Epithelial cell of esophagus (primary cell): ENCODE measurements around the gene PBRM1.

Experiments used
- DNase-seq: peaks from one replicate; pipeline ENCODE4 v3.0.0; 2010; ENCODE audit warnings: low read depth
- H3K4me3 ChIP-seq: 2 replicates; pipeline ENCODE4 v1.5.1; 2011; ENCODE audit warnings: mild to moderate bottlenecking, low read length, control low read depth
- TF ChIP-seq, protein P1 (sequence below): IDR thresholded peaks from 2 replicates; pipeline ENCODE4 v1.5.1; 2011; ENCODE audit warnings: low read depth, mild to moderate bottlenecking, low read length, control low read depth, inconsistent platforms; ENCODE audit not compliant: insufficient read depth; ENCODE audit errors: missing control alignments

PBRM1 gene

DNA sequence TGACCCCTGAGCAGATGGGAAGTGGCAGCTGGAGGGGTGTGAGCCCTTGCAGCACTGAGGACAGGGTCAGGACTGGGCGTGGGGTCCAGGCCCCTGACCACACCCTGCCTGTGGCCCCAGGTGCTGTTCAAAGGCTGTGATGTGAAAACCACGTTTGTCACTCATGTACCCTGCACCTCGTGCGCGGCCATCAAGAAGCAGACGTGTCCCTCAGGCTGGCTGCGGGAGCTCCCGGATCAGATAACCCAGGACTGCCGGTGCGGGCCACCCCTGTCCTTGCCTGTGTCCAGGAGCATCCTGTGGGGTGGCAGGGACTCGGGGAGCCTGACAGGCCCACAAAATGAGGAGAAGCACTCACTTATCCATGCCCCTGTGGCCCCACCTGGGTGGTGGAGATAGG, 184.7 kb downstream of the PBRM1 start:
- no peak overlapping the region for H3K4me3 ChIP-seq
- DNase-seq = no peak
- TF ChIP-seq, protein P1, sequence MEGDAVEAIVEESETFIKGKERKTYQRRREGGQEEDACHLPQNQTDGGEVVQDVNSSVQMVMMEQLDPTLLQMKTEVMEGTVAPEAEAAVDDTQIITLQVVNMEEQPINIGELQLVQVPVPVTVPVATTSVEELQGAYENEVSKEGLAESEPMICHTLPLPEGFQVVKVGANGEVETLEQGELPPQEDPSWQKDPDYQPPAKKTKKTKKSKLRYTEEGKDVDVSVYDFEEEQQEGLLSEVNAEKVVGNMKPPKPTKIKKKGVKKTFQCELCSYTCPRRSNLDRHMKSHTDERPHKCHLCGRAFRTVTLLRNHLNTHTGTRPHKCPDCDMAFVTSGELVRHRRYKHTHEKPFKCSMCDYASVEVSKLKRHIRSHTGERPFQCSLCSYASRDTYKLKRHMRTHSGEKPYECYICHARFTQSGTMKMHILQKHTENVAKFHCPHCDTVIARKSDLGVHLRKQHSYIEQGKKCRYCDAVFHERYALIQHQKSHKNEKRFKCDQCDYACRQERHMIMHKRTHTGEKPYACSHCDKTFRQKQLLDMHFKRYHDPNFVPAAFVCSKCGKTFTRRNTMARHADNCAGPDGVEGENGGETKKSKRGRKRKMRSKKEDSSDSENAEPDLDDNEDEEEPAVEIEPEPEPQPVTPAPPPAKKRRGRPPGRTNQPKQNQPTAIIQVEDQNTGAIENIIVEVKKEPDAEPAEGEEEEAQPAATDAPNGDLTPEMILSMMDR = no peak

DNA sequence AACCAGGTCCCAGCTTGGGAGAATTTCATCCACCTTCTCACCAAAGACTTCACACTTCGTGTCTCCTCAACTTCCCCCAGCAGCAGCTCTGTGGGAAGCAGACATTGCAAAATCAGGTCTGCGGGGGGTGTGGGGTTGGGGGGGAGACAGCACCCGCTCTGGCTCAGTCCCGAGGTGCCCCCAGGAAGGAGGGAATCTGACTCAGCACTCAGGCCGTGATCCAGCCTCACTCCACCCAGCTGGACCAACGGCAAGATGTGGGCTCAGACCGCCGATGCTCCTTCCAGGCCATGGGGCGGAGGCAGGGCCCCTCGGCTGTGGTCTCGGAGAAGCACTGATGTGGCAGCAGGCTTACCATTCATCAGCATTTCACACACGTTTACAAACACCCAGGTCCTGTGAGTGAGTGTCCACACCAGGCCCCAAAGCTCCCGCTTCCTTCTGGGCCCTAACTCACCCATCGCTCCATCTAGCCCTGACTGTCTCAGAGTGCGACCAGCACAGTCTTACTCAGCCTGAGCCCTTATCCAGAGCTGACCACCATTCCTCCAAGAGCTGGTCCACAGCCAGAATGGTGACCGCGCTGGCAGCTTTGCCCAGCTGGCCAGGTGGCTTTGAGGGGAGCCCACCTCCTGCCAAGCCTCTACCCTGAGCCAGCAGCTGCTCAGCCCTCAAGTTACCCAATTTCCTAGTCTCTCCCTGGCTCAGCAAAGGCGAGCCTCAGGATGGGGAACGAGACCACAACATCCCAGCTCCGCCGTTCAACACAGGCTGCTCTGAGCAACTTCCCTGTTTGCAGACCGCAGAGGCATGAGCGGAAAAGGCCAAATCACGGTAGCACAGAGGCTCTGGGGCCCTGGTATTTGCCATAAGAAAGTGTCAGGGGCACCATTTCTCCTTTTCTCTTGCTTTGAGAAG, 187.3 kb downstream of the PBRM1 start:
- TF ChIP-seq, protein P1 = no peak
- DNase-seq = no peak
- no peak overlapping the region for H3K4me3 ChIP-seq

DNA sequence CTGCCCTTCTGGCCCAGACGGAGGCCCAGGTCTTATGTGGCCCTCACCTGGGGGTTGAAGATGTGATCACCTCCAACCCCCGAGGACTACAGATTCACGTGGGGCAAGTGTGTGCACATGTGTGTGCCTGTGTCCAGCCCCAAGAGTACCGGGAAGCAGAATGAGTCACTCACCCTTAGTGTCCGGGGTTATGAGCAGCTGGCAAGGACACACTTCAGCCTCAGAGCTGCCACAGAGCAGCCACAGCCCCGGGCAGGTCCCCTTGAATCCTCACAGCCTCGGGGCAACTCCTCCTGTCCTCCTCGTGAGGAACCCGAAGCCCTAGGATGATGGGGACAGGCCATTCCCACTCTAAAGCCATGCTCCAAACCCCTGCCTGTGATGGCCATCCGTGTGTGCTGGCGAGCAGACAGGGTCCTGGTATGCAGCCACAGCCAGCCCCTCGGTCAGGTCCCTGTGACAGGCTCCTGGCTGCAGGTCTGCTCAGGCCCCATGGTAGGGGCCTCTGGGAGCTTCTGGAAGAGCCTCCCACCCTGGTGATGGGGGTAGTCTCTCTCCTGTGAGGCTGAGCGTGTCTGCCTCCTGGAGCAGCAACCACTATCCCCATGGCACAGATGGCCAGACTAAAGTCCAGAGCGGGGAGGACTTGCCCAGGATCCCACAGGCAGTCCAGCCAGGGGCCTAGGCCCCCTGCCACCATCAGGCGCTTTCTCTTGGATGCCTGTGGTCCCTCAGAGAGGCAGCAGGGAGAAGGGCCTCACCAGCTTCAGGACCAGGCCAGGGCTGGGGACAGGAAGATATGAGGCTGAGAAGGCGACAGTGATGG, 189.7 kb downstream of the PBRM1 start:
- TF ChIP-seq, protein P1 = no peak
- peak; percentile 28 for DNase-seq
- H3K4me3 ChIP-seq = no peak overlapping the region
